Measurements from ENCODE around the gene STK4.

The STK4 gene

GRCh38 chr20:45082468-45082867, 116.2 kb downstream of the STK4 start:
- no peak overlapping the region for H3K4me3 ChIP-seq (ENCODE audit: low read depth in 1 of 2, low read length in 2 of 2)
- no peak overlapping the region for H3K9ac ChIP-seq (ENCODE audit: low read length)
- H3K27me3 ChIP-seq (ENCODE audit: control insufficient read depth in 1 of 2, insufficient read depth in 2 of 2, low read length in 2 of 2) = no peaks in the 10 kb centered on the region
- H3K27ac ChIP-seq (ENCODE audit: low read depth, low read length) = no peak overlapping the region
- H3K36me3 ChIP-seq (ENCODE audit: insufficient read depth, low read length) = peaks cover 17% of the 10 kb centered on the region
- no peaks in the 10 kb centered on the region for H3K9me3 ChIP-seq (ENCODE audit: low read length)
- H3K4me1 ChIP-seq (ENCODE audit: insufficient read depth, low read length) = peaks cover under 1% of the 10 kb centered on the region

GRCh38 chr20:45083127-45083526, 116.8 kb downstream of the STK4 start:
- peaks cover 17% of the 10 kb centered on the region for H3K36me3 ChIP-seq (ENCODE audit: insufficient read depth, low read length)
- no peak overlapping the region for H3K4me3 ChIP-seq (ENCODE audit: low read depth in 1 of 2, low read length in 2 of 2)
- peaks cover 7% of the 10 kb centered on the region for H3K4me1 ChIP-seq (ENCODE audit: insufficient read depth, low read length)

GRCh38 chr20:45085289-45085688, 119.0 kb downstream of the STK4 start:
- H3K36me3 ChIP-seq (ENCODE audit: insufficient read depth, low read length) = peaks cover 8% of the 10 kb centered on the region
- H3K4me3 ChIP-seq (ENCODE audit: low read depth in 1 of 2, low read length in 2 of 2) = no peak overlapping the region

More at GRCh38 chr20:45083127-45083526, 116.8 kb downstream of the STK4 start:
- Histone ChIP-seq H3K27me3 (ENCODE audit: control insufficient read depth in 1 of 2, insufficient read depth in 2 of 2, low read length in 2 of 2) (no peaks in the 10 kb centered on the region), H3K27ac (ENCODE audit: low read depth, low read length) (no peak overlapping the region), H3K9me3 (ENCODE audit: low read length) (no peaks in the 10 kb centered on the region), H3K9ac (ENCODE audit: low read length) (no peak overlapping the region)

GRCh38 chr20:45085867-45086266, 119.6 kb downstream of the STK4 start:
- Histone ChIP-seq H3K4me1 (ENCODE audit: insufficient read depth, low read length) (peaks cover 9% of the 10 kb centered on the region), H3K36me3 (ENCODE audit: insufficient read depth, low read length) (peaks cover 3% of the 10 kb centered on the region), H3K9me3 (ENCODE audit: low read length) (no peaks in the 10 kb centered on the region), H3K9ac (ENCODE audit: low read length) (no peak overlapping the region), H3K4me3 (ENCODE audit: low read depth in 1 of 2, low read length in 2 of 2) (no peak overlapping the region), H3K27ac (ENCODE audit: low read depth, low read length) (no peak overlapping the region), H3K27me3 (ENCODE audit: control insufficient read depth in 1 of 2, insufficient read depth in 2 of 2, low read length in 2 of 2) (no peaks in the 10 kb centered on the region)

More at GRCh38 chr20:45085289-45085688, 119.0 kb downstream of the STK4 start:
- Histone ChIP-seq H3K4me1 (ENCODE audit: insufficient read depth, low read length) (peaks cover 9% of the 10 kb centered on the region), H3K9me3 (ENCODE audit: low read length) (no peaks in the 10 kb centered on the region), H3K27ac (ENCODE audit: low read depth, low read length) (no peak overlapping the region), H3K9ac (ENCODE audit: low read length) (no peak overlapping the region), H3K27me3 (ENCODE audit: control insufficient read depth in 1 of 2, insufficient read depth in 2 of 2, low read length in 2 of 2) (no peaks in the 10 kb centered on the region)

- H3K4me3 ChIP-seq (ENCODE audit: low read depth in 1 of 2, low read length in 2 of 2) = no peak overlapping the region
- H3K9ac ChIP-seq (ENCODE audit: low read length) = no peak overlapping the region
- H3K27ac ChIP-seq (ENCODE audit: low read depth, low read length) = no peak overlapping the region
- H3K4me1 ChIP-seq (ENCODE audit: insufficient read depth, low read length) = peaks cover 9% of the 10 kb centered on the region
- no peaks in the 10 kb centered on the region for H3K36me3 ChIP-seq (ENCODE audit: insufficient read depth, low read length)
- no peaks in the 10 kb centered on the region for H3K27me3 ChIP-seq (ENCODE audit: control insufficient read depth in 1 of 2, insufficient read depth in 2 of 2, low read length in 2 of 2)
- no peaks in the 10 kb centered on the region for H3K9me3 ChIP-seq (ENCODE audit: low read length)
Measured at GRCh38 chr20:45087097-45087790, 120.9 kb downstream of the STK4 start.

GRCh38 chr20:45087814-45088213, 121.5 kb downstream of the STK4 start:
- Histone ChIP-seq H3K4me3 (ENCODE audit: low read depth in 1 of 2, low read length in 2 of 2) (no peak overlapping the region), H3K4me1 (ENCODE audit: insufficient read depth, low read length) (peaks cover 9% of the 10 kb centered on the region), H3K9ac (ENCODE audit: low read length) (no peak overlapping the region), H3K27ac (ENCODE audit: low read depth, low read length) (no peak overlapping the region), H3K27me3 (ENCODE audit: control insufficient read depth in 1 of 2, insufficient read depth in 2 of 2, low read length in 2 of 2) (no peaks in the 10 kb centered on the region), H3K36me3 (ENCODE audit: insufficient read depth, low read length) (no peaks in the 10 kb centered on the region), H3K9me3 (ENCODE audit: low read length) (no peaks in the 10 kb centered on the region)

- Histone ChIP-seq H3K4me1 (ENCODE audit: insufficient read depth, low read length) (peaks cover 9% of the 10 kb centered on the region), H3K9me3 (ENCODE audit: low read length) (no peaks in the 10 kb centered on the region), H3K27ac (ENCODE audit: low read depth, low read length) (no peak overlapping the region), H3K27me3 (ENCODE audit: control insufficient read depth in 1 of 2, insufficient read depth in 2 of 2, low read length in 2 of 2) (no peaks in the 10 kb centered on the region), H3K9ac (ENCODE audit: low read length) (no peak overlapping the region), H3K36me3 (ENCODE audit: insufficient read depth, low read length) (no peaks in the 10 kb centered on the region), H3K4me3 (ENCODE audit: low read depth in 1 of 2, low read length in 2 of 2) (no peak overlapping the region)
Measured at GRCh38 chr20:45088247-45088646, 121.9 kb downstream of the STK4 start.

- Histone ChIP-seq H3K36me3 (ENCODE audit: insufficient read depth, low read length) (no peaks in the 10 kb centered on the region), H3K9ac (ENCODE audit: low read length) (no peak overlapping the region), H3K27ac (ENCODE audit: low read depth, low read length) (no peak overlapping the region), H3K4me3 (ENCODE audit: low read depth in 1 of 2, low read length in 2 of 2) (no peak overlapping the region), H3K9me3 (ENCODE audit: low read length) (no peaks in the 10 kb centered on the region), H3K27me3 (ENCODE audit: control insufficient read depth in 1 of 2, insufficient read depth in 2 of 2, low read length in 2 of 2) (no peaks in the 10 kb centered on the region), H3K4me1 (ENCODE audit: insufficient read depth, low read length) (peaks cover 9% of the 10 kb centered on the region)
Measured at GRCh38 chr20:45090481-45090880, 124.2 kb downstream of the STK4 start.

- no peak overlapping the region for H3K27ac ChIP-seq (ENCODE audit: low read depth, low read length)
- no peak overlapping the region for H3K9ac ChIP-seq (ENCODE audit: low read length)
- peaks cover 9% of the 10 kb centered on the region for H3K4me1 ChIP-seq (ENCODE audit: insufficient read depth, low read length)
Measured at GRCh38 chr20:45091366-45091765, 125.1 kb downstream of the STK4 start.

GRCh38 chr20:45092898-45093297, 126.6 kb downstream of the STK4 start:
- no peaks in the 10 kb centered on the region for H3K9me3 ChIP-seq (ENCODE audit: low read length)
- no peak overlapping the region for H3K4me3 ChIP-seq (ENCODE audit: low read depth in 1 of 2, low read length in 2 of 2)
- peaks cover 11 to 20% of the 10 kb centered on the region in 2 donors for H3K27me3 ChIP-seq (ENCODE audit: control insufficient read depth in 1 of 2, insufficient read depth in 2 of 2, low read length in 2 of 2)
- H3K36me3 ChIP-seq (ENCODE audit: insufficient read depth, low read length) = no peaks in the 10 kb centered on the region
- no peak overlapping the region for H3K9ac ChIP-seq (ENCODE audit: low read length)
- H3K27ac ChIP-seq (ENCODE audit: low read depth, low read length) = no peak overlapping the region
- peaks cover 4% of the 10 kb centered on the region for H3K4me1 ChIP-seq (ENCODE audit: insufficient read depth, low read length)

More at GRCh38 chr20:45091366-45091765, 125.1 kb downstream of the STK4 start:
- no peak overlapping the region for H3K4me3 ChIP-seq (ENCODE audit: low read depth in 1 of 2, low read length in 2 of 2)
- H3K27me3 ChIP-seq (ENCODE audit: control insufficient read depth in 1 of 2, insufficient read depth in 2 of 2, low read length in 2 of 2) = peaks cover 0 to 5% of the 10 kb centered on the region in 2 donors
- no peaks in the 10 kb centered on the region for H3K9me3 ChIP-seq (ENCODE audit: low read length)
- H3K36me3 ChIP-seq (ENCODE audit: insufficient read depth, low read length) = no peaks in the 10 kb centered on the region

GRCh38 chr20:45094201-45094600, 127.9 kb downstream of the STK4 start:
- H3K27ac ChIP-seq (ENCODE audit: low read depth, low read length) = no peak overlapping the region
- H3K9ac ChIP-seq (ENCODE audit: low read length) = no peak overlapping the region
- H3K36me3 ChIP-seq (ENCODE audit: insufficient read depth, low read length) = no peaks in the 10 kb centered on the region
- H3K27me3 ChIP-seq (ENCODE audit: control insufficient read depth in 1 of 2, insufficient read depth in 2 of 2, low read length in 2 of 2) = peaks cover 12 to 32% of the 10 kb centered on the region in 2 donors
- no peak overlapping the region for H3K4me3 ChIP-seq (ENCODE audit: low read depth in 1 of 2, low read length in 2 of 2)
- H3K9me3 ChIP-seq (ENCODE audit: low read length) = no peaks in the 10 kb centered on the region
- H3K4me1 ChIP-seq (ENCODE audit: insufficient read depth, low read length) = no peaks in the 10 kb centered on the region
